Activated CD4-positive, alpha-beta T cell treated with anti-CD3 and anti-CD28 coated beads, Interleukin-2, amount 50 U/mL, for 16 hours (primary cell): Measurements from ENCODE around the gene CYBA.

ENCODE experiments used
- DNase-seq: peaks from one replicate; pipeline ENCODE4 v3.0.0-alpha.2; 2020

CYBA gene

DNA sequence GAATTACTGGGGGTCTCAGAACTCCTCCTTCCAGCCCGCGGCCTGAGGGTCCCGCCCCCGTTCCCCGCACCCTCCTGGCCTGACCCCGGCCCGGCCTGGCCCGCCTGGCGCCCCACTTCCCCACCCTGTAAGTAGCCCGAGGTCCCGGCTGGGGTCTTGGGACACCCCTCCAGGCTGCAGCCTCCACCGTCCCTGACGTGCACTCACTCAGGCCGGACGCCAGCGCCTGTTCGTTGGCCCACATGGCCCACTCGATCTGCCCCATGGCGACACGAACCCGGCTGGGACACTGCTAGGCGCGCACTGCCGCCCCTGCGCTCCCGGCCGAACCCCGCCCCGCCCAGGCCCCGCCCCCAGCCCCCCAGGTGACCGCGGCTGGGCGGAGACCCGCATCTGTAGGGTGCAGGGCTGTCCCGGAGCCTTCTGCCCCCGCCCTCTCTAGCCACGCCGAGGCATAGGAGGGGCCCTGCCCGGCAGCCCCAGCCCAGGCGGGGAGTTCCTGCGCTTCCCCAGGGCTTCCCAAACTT, at the start of gene CYBA:
Gene CYBA, minus strand, starts transcription at position 305 of the 527 bp plus-strand sequence. Its CDS starts 40 bp downstream, at position 265.
- peak; percentile 90 for DNase-seq

DNA sequence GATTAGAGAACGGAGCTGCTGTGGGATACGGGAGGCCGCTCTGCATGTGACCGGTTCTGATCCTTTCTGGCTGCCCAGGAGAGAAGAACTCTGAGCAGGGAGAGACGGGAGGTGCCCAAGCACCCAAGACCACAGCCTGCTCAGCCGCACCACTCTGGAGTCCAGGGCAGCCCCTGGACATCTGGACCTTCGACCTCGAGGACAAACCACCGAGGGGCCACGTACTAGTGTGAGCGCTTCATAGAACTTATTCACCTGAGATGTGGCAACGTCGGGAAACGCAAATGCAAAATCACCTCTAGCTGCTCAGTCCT, 49.4 kb upstream of the CYBA start:
- DNase-seq, result no peak

DNA sequence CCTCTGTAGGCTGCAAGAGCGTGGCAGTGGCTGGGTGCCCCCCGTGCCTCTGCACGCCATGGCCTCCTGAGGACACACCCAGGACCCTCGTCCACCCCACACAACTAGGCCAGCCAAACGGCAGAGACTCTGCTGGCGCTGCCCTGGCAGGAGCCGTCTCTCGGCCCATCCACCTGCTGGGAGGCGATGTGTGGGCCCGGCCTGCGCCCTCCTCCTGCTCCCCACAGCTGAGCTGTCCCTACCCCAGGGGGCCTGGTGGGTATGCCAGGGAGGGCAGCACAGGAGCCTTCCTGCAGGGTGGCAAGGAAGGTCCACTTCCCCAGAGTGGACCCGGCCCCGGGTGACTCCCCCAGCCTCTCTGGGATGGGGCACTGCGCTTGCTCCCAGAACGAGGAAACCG, 48.3 kb upstream of the CYBA start:
- DNase-seq, result no peak

- no peak for DNase-seq
Observed at GRCh38 chr16:88698646-88699045, 47.8 kb upstream of the CYBA start.

DNA sequence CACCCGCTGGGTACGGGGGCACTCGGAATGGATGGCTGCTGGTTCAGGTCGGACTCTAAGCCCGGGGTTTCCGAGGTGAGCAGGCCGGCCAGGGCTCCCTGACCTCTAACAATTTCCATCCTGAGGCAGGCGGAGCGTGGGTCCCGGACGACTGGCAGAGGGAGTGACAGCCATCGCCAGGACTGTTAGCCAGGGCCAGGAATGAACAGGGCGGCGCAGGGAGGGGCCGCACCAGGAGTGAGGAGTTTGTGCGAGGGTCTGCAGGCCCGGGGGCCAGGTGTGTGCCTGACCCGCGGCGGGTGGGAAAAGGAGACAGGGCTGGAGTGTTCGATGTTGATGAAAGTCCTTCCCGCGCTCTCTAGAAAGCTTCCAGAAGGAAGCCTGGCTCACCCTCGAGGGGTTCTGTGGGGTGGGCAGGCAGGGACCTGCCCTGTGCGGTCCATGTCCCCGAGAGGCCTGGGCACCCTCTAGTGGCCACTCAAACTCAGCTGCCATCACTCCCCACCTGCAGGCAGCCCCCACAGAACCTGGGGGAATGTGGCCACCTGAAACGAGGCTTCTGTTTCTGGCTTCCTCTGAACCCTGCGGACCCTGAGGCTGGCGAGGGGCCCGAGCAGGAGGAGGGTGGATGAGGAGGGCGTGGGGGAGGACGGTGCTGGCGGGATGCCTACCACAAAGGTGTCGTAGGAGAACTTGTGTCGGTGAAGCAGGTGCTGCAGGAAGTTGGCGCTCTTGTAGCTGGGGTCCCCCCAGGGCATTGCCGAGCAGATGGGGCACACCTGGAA, 47.2 kb upstream of the CYBA start:
- no peak for DNase-seq

- no peak for DNase-seq
Observed at GRCh38 chr16:88697116-88697830, 46.4 kb upstream of the CYBA start.

DNA sequence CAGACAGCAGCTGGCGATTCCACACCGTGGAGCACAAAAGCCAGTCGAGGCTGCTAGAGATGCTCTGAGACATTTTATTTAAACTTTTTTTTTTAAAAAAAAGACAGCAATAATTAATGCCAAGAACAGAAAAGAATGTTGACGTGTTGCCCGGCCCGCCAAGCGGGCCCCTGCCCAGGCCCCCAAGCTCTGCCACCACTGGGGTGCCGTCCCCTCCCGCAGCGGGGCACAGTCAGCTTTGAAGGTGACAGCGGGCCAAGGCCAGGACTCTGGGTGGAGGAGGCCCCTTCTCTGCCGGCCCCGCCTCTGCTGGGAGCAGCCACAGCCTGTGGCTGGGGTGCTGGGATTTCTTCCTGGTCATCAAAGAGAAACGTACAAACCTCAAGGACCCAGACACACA, 45.6 kb upstream of the CYBA start:
- no peak for DNase-seq

- DNase-seq, result no peak
Observed at GRCh38 chr16:88695753-88696152, 44.9 kb upstream of the CYBA start.

DNA sequence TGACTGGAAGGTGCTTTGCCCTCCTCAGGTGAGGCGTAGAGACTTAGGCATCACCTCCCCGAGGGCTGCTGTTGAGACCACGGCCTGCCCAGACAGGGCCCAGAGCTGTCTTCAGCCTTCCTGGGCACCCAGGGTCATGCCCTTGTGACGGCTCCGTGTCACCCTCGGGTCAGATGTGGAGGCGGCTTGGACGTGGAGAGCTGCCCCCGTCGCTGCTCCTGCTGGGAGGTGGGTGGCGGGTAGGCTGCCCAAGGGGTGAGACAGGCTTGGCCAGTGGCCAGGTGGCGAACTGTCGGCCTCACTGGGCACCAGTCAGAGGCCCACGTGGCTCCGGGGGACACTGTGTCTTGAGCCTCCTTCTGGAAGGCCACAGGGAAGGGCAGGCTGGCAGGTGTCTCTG, 44.4 kb upstream of the CYBA start:
- DNase-seq, result no peak

- no peak for DNase-seq
Observed at GRCh38 chr16:88694221-88695087, 43.6 kb upstream of the CYBA start.

GRCh38 chr16:88693420-88694177, 42.7 kb upstream of the CYBA start:
- DNase-seq, result no peak

GRCh38 chr16:88692861-88693260, 42.0 kb upstream of the CYBA start:
- no peak for DNase-seq

DNA sequence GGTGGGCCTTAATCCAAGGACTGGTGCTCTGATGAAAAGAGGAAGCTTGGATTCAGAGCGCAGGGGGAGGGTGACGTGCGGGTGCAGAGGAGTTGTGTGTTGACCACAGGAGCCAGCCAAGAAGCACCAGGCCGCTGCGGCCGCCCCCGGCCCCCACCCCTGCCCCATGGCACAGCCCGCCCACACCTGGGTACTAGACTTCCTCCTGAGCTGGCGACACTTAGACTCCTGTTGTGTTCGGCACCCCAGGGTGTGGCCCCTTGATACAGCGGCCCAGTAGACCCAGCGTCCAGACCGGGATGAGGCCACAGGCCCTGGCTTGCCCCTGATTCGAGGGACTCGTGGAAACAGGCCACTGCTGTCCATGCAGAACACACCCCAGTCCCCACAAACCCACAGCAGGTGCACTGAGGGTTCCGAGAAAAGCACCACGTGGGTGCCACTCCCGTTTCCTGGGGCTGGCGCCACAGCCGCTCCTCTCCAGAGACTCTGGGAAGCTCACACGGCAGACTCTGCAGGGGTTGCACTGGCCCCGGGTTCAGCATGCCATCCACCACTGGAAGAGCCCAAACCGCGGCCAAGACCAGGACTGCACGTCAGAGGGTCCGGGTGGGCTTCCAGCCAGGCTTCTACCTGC, 41.2 kb upstream of the CYBA start:
- no peak for DNase-seq

DNA sequence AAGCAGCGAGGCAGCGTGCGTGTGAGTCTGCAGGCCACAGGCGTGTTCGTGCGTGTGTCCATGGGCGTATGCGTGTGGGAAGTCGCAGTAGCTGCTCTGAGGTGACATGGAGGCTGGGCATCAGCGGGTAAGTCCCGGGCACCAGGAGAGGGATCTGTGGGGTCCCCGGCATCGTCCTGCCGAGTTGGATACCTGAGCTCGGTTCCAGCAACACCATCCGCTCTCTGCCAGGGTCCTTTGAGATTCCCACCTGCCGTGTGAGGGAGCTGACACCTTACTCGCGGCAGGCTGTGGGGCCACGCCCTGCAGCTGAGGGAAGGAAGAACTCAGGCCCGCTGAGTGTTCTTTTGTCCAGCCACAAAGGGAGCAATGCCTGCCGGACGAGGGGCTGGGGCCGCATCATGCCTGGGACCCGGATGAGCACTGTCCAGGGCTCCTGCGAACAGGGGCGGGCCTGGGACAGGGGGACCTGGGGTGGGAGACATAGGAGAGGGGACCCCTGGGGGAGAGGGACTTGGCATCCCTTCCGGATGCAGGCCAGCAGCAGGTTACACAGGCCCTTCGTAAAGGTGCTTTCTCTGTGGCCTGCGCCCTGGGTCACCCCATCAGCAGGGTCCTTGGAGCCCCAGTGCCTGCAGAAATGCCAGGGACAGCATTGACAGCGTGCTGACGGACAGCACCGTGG, 40.4 kb upstream of the CYBA start:
- no peak for DNase-seq

GRCh38 chr16:88690341-88691128, 39.7 kb upstream of the CYBA start:
- no peak for DNase-seq

GRCh38 chr16:88688013-88688778, 37.3 kb upstream of the CYBA start:
- DNase-seq, result no peak

- no peak for DNase-seq
Observed at GRCh38 chr16:88687676-88688012, 36.8 kb upstream of the CYBA start.

DNA sequence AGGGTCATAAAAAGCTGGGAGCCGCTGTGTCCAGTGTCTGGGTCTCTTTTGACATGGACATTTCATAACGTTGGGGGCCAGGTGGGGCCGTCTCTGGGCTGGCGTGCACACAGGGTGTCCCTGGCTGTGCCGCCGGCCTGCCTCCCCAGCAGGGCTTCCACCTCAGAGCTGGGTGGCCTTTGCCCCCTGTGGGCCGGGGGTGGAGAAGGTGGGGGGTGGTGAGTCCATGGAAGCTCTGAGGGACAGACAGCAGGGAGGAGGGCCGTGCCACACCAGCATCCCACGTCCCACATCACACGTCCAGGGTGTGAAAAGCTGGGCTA, 36.4 kb upstream of the CYBA start:
- DNase-seq, result no peak

DNA sequence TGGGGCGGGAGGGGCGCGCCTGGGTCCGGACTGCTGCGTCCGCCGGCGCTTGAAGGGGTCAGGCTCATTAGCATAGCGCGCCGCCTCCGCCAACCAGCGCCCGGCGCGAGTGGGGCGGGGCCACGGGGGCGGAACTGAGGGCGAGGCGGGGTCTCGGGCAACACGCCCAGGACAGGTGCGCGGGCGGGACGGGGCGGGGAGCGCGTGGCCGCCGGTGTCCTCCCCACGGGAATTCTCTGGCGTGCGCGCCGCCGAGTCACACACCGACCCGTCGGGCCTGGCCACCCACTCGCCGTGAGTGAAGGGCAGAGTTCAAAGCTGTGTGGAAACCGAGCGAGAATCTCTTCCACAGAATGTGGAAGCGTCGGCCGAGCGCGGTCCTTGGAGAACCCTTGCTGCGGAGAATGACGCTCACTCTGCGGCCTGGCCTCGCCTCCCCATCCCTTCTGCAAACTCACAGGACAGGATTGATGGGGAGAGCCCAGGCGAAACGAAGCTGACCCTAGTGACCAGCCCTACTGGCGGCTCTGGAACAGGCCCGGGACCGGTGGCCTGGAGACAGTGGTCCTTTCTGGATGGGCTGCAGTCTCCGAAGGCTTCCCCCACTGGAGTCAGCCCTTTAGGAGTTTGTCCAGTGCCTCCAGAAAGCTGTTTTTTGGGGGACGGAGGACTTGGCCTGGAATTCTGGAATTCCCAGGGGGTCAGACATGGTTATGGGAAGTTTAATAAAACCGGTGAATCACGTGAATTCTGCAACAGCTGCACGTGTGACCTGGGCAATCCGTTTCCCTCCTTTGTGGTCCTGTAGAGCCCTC, 35.8 kb upstream of the CYBA start, which contains the start of gene SNAI3:
Gene SNAI3, minus strand, starts transcription at position 69 of the 815 bp plus-strand sequence. CDS start 101 bp downstream, outside the sequence.
- DNase-seq, result peak; percentile 81
